ENCODE data around the gene GPAM. TPM values are rescaled to one million over a fixed set of nuclear protein-coding genes. Genes with fewer than 3 reads are reported as not detected.
"Not testable (repeated sequence)": the region's sequence is repeated elsewhere in the genome, so short reads cannot be mapped to it uniquely, and the experiment has no call there.

Gene GPAM
- total and polyA plus RNA-seq, 2 donors (not counting 1 experiment from before 2014, with no cell fraction given): 2.6 to 8.2 TPM

DNA sequence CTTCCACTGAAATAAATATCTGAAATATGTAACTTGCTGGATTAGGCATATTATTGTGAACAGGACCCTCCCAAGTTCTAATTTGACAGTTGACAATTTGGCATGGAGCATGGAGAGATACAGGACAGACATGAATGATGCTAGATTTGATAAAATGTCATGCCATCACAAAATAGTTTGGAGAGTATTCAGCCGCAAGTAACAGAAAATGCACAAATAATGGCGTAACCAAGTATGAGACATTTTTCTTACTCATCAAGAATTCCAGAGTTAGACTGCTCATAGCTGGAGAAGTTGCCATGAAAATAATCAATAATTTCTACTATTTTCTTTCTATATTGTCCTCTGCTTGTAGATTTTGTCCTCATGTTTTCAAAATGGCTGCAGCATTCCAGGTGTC is 45.5 kb upstream of the GPAM start:
- CTCF ChIA-PET: no interaction called here
- H3K9ac ChIP-seq (ENCODE audit: low read length): no peak overlapping the region

GRCh38 chr10:112228366-112229088 is 45.0 kb upstream of the GPAM start:
- H3K4me1 Mint-ChIP-seq: peaks cover 25% of the 10 kb centered on the region
- H4K20me1 ChIP-seq (ENCODE audit: control insufficient read depth, insufficient read depth, low read length, poor library complexity, severe bottlenecking); CTCF ChIA-PET; H3K4me3 ChIP-seq (ENCODE audit: control extremely low read depth in 1 of 5, extremely low read depth in 1 of 5, insufficient read depth in 1 of 5, low read depth in 2 of 5, low read length in 4 of 5); H3K27me3 Mint-ChIP-seq; H3K4me2 ChIP-seq (replicated peaks; ENCODE audit: low read depth, low read length, poor library complexity, severe bottlenecking); H3K27ac Mint-ChIP-seq; H3K36me3 ChIP-seq (replicated peaks in 1 of 2; ENCODE audit: control extremely low read depth in 1 of 2, control insufficient read depth in 1 of 2, extremely low read depth in 1 of 2, insufficient read depth in 2 of 2, low read length in 1 of 2); H3K9me3 ChIP-seq (ENCODE audit: control extremely low read depth in 1 of 3, control insufficient read depth in 2 of 3, insufficient read depth in 1 of 3, low read length in 2 of 3); POLR2A ChIA-PET; H3K27ac ChIP-seq (ENCODE audit: low read length in 2 of 2); H3K9ac ChIP-seq (ENCODE audit: low read length); ATAC-seq (ENCODE audit: low read depth); H2AFZ ChIP-seq (ENCODE audit: insufficient read depth, low read depth, low read length, poor library complexity, severe bottlenecking); H3K9me3 Mint-ChIP-seq (ENCODE audit: insufficient read depth); H3K4me3 Mint-ChIP-seq; H3K79me2 ChIP-seq (ENCODE audit: control insufficient read depth, insufficient read depth, low read length); H3K27me3 ChIP-seq (replicated peaks in 1 of 4; ENCODE audit: control extremely low read depth in 1 of 4, control insufficient read depth in 3 of 4, insufficient read depth in 4 of 4, low read length in 3 of 4); intact Hi-C loops (cut with micrococcal nuclease); DNase-seq: not testable (repeated sequence)
- 95% methylated on average over 2 of the region's 3 CpGs for WGBS (ENCODE audit: insufficient coverage)
- peaks cover 10 to 24% of the 10 kb centered on the region in 2 donors for H3K4me1 ChIP-seq (ENCODE audit: control insufficient read depth in 2 of 2, insufficient read depth in 2 of 2, low read length in 2 of 2)

More for the DNA sequence above, 45.5 kb upstream of the GPAM start:
- no peak overlapping the region for H3K4me3 Mint-ChIP-seq
- intact Hi-C loops (cut with micrococcal nuclease): no loop called here
- ATAC-seq (ENCODE audit: low read depth): no peak
- no peaks in the 10 kb centered on the region for H3K9me3 ChIP-seq (ENCODE audit: control extremely low read depth in 1 of 3, control insufficient read depth in 2 of 3, insufficient read depth in 1 of 3, low read length in 2 of 3)
- no peak overlapping the region for H3K4me3 ChIP-seq (ENCODE audit: control extremely low read depth in 1 of 5, extremely low read depth in 1 of 5, insufficient read depth in 1 of 5, low read depth in 2 of 5, low read length in 4 of 5)
- no peak overlapping the region for H2AFZ ChIP-seq (ENCODE audit: insufficient read depth, low read depth, low read length, poor library complexity, severe bottlenecking)
- peaks cover 26% of the 10 kb centered on the region for H3K4me1 Mint-ChIP-seq
- no peaks in the 10 kb centered on the region for H3K9me3 Mint-ChIP-seq (ENCODE audit: insufficient read depth)
- WGBS (ENCODE audit: insufficient coverage): no CpG with 5 or more reads among the region's 2 CpGs
- H3K27me3 Mint-ChIP-seq: no peaks in the 10 kb centered on the region
- no peak overlapping the region for H3K4me2 ChIP-seq (replicated peaks; ENCODE audit: low read depth, low read length, poor library complexity, severe bottlenecking)
- TF ChIP-seq, protein P1, sequence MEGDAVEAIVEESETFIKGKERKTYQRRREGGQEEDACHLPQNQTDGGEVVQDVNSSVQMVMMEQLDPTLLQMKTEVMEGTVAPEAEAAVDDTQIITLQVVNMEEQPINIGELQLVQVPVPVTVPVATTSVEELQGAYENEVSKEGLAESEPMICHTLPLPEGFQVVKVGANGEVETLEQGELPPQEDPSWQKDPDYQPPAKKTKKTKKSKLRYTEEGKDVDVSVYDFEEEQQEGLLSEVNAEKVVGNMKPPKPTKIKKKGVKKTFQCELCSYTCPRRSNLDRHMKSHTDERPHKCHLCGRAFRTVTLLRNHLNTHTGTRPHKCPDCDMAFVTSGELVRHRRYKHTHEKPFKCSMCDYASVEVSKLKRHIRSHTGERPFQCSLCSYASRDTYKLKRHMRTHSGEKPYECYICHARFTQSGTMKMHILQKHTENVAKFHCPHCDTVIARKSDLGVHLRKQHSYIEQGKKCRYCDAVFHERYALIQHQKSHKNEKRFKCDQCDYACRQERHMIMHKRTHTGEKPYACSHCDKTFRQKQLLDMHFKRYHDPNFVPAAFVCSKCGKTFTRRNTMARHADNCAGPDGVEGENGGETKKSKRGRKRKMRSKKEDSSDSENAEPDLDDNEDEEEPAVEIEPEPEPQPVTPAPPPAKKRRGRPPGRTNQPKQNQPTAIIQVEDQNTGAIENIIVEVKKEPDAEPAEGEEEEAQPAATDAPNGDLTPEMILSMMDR (IDR thresholded peaks at IDR 0.05): no peak
- no peak for TF ChIP-seq EZH2 (IDR thresholded peaks at IDR 0.05; ENCODE audit: borderline replicate concordance, insufficient read depth, low read depth, low read length, poor library complexity, severe bottlenecking)
- no peak for DNase-seq
- H3K4me1 ChIP-seq (ENCODE audit: control insufficient read depth in 2 of 2, insufficient read depth in 2 of 2, low read length in 2 of 2): peaks cover 10 to 24% of the 10 kb centered on the region in 2 donors
- H4K20me1 ChIP-seq (ENCODE audit: control insufficient read depth, insufficient read depth, low read length, poor library complexity, severe bottlenecking): no peaks in the 10 kb centered on the region
- no peak overlapping the region for H3K27ac Mint-ChIP-seq
- no peaks in the 10 kb centered on the region for H3K36me3 ChIP-seq (replicated peaks in 1 of 2; ENCODE audit: control extremely low read depth in 1 of 2, control insufficient read depth in 1 of 2, extremely low read depth in 1 of 2, insufficient read depth in 2 of 2, low read length in 1 of 2)
- no peaks in the 10 kb centered on the region for H3K79me2 ChIP-seq (ENCODE audit: control insufficient read depth, insufficient read depth, low read length)
- no peaks in the 10 kb centered on the region for H3K27me3 ChIP-seq (replicated peaks in 1 of 4; ENCODE audit: control extremely low read depth in 1 of 4, control insufficient read depth in 3 of 4, insufficient read depth in 4 of 4, low read length in 3 of 4)
- no peak overlapping the region for H3K27ac ChIP-seq (ENCODE audit: low read length in 2 of 2)
- POLR2A ChIA-PET: no interaction called here
